ENCODE measurements around the gene MAP4K4. TPM values are rescaled to one million over a fixed set of nuclear protein-coding genes. Genes with fewer than 3 reads are reported as not detected.

The MAP4K4 gene
- total and polyA plus RNA-seq, 2 experiments from 2014 or later, result 20.3 to 115 TPM

DNA sequence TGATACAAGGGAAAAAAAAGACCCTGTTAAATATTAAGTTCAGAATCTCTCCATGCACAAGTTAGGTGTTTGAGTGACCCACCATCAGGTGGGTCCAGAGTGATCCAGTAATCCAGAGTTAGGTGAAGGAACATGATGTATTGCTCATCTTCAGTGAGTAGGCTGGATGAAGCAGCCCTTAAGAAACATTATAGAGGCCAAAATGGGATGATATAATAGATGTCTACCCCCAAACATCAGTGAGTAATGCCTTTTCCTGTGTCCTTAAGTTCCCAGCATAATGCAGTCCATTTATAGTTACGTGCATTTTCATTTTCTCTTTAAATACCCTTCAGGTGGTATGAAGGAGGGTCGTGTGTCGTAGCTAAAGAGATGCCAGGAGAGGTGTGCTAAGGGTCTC lies 89.6 kb downstream of the MAP4K4 start:
- in situ Hi-C loops (cut with MboI), result no loop called here

DNA sequence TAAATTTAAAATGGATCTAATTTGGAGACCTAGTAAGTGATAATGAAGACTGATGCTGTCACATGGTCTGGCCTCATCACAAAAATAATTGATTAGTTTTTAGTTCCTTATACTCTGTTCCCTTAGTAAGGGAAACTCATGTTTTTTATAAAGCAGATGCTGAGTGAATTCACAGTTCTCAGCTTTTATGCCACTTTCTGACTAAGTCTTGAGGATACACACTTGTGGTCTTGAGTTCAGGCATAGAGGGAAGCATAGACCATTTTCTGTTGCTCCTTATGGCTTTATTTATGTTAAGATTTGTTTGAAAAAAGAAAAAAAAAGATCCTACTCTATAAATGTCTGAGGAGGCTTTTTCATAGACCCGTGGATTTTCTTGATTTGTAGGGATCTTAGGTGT lies 91.1 kb downstream of the MAP4K4 start:
- Histone ChIP-seq H3F3A (ENCODE audit: insufficient read depth) (peaks cover 59% of the 10 kb centered on the region), H3K4me3 (no peak overlapping the region), H3K4me2 (ENCODE audit: unreplicated experiment) (no peak overlapping the region), H3K79me2 (ENCODE audit: insufficient read depth) (peaks cover 100% of the 10 kb centered on the region), H4K20me1 (ENCODE audit: insufficient read depth) (peaks cover 49% of the 10 kb centered on the region), H3K27me3 (replicated peaks; ENCODE audit: insufficient read depth) (no peaks in the 10 kb centered on the region), H3K9me2 (ENCODE audit: insufficient read depth) (no peaks in the 10 kb centered on the region), H3K9me3 (ENCODE audit: low read depth) (no peaks in the 10 kb centered on the region), H3K27ac (0 out of 2 replicates have a peak overlapping the region, but pooled peaks have one; percentile 6), H3K9ac (no peak overlapping the region), H2AFZ (no peak overlapping the region), H3K4me1 (ENCODE audit: insufficient read depth) (peaks cover 52% of the 10 kb centered on the region), H3K36me3 (ENCODE audit: low read depth) (peaks cover 10% of the 10 kb centered on the region)
- TF ChIP-seq EZH2 (IDR thresholded peaks at IDR 0.05; ENCODE audit: insufficient read depth, poor library complexity, severe bottlenecking), result no peak
- no peak for TF ChIP-seq EZH2phosphoT487 (IDR thresholded peaks at IDR 0.05; ENCODE audit: insufficient read depth, low read depth)
- in situ Hi-C loops (cut with MboI), result no loop called here
- DNase-seq, result no peak
- 91 to 93% methylated on average over 1 of the region's 1 CpG for WGBS, 2 experiments (ENCODE audit: low coverage in 1 of 2, low lambda C conversion rate in 2 of 2, missing lambda C conversion rate in 2 of 2)

More for the DNA sequence above, 89.6 kb downstream of the MAP4K4 start:
- TF ChIP-seq EZH2phosphoT487 (IDR thresholded peaks at IDR 0.05; ENCODE audit: insufficient read depth, low read depth) (no peak), EZH2 (IDR thresholded peaks at IDR 0.05; ENCODE audit: insufficient read depth, poor library complexity, severe bottlenecking) (no peak)
- Histone ChIP-seq H3K9me2 (ENCODE audit: insufficient read depth) (no peaks in the 10 kb centered on the region), H3K27ac (peak overlapping the region; percentile 37), H3K27me3 (replicated peaks; ENCODE audit: insufficient read depth) (no peaks in the 10 kb centered on the region), H3F3A (ENCODE audit: insufficient read depth) (peaks cover 46% of the 10 kb centered on the region), H3K4me3 (peak overlapping the region; percentile 36; the same call in 1 of the 2 replicates), H3K9me3 (ENCODE audit: low read depth) (no peaks in the 10 kb centered on the region), H4K20me1 (ENCODE audit: insufficient read depth) (peaks cover 59% of the 10 kb centered on the region), H3K36me3 (ENCODE audit: low read depth) (peaks cover 8% of the 10 kb centered on the region), H3K4me1 (ENCODE audit: insufficient read depth) (peaks cover 50% of the 10 kb centered on the region), H2AFZ (no peak overlapping the region), H3K9ac (no peak overlapping the region), H3K4me2 (ENCODE audit: unreplicated experiment) (peak overlapping the region; percentile 32), H3K79me2 (ENCODE audit: insufficient read depth) (peaks cover 100% of the 10 kb centered on the region)
- peak; percentile 80 for DNase-seq
- WGBS, 2 experiments (ENCODE audit: low coverage in 1 of 2, low lambda C conversion rate in 2 of 2, missing lambda C conversion rate in 2 of 2), result 74 to 75% methylated on average over 3 of the region's 3 CpGs

GRCh38 chr2:101788995-101789970 lies 91.8 kb downstream of the MAP4K4 start:
- H3F3A ChIP-seq (ENCODE audit: insufficient read depth), result peaks cover 66% of the 10 kb centered on the region
- DNase-seq, result no peak
- H3K4me1 ChIP-seq (ENCODE audit: insufficient read depth), result peaks cover 52% of the 10 kb centered on the region
- H3K27ac ChIP-seq, result peak overlapping the region; percentile 75; the same call in 1 of the 2 replicates
- no peak overlapping the region for H2AFZ ChIP-seq
- no peak overlapping the region for H3K9ac ChIP-seq
- peak overlapping the region; percentile 45 for H3K4me2 ChIP-seq (ENCODE audit: unreplicated experiment)
- no peak overlapping the region for H3K4me3 ChIP-seq
- peaks cover 100% of the 10 kb centered on the region for H3K79me2 ChIP-seq (ENCODE audit: insufficient read depth)
- peaks cover 56% of the 10 kb centered on the region for H4K20me1 ChIP-seq (ENCODE audit: insufficient read depth)
- H3K9me3 ChIP-seq (ENCODE audit: low read depth), result no peaks in the 10 kb centered on the region
- no peaks in the 10 kb centered on the region for H3K9me2 ChIP-seq (ENCODE audit: insufficient read depth)
- H3K36me3 ChIP-seq (ENCODE audit: low read depth), result peaks cover 10% of the 10 kb centered on the region
- 74 to 75% methylated on average over 4 of the region's 4 CpGs for WGBS, 2 experiments (ENCODE audit: low coverage in 1 of 2, low lambda C conversion rate in 2 of 2, missing lambda C conversion rate in 2 of 2)
- no peak for TF ChIP-seq EZH2 (IDR thresholded peaks at IDR 0.05; ENCODE audit: insufficient read depth, poor library complexity, severe bottlenecking)
- no peak for TF ChIP-seq EZH2phosphoT487 (IDR thresholded peaks at IDR 0.05; ENCODE audit: insufficient read depth, low read depth)
- in situ Hi-C loops (cut with MboI), result no loop called here
- H3K27me3 ChIP-seq (replicated peaks; ENCODE audit: insufficient read depth), result no peaks in the 10 kb centered on the region

- 50 to 54% methylated on average over 5 of the region's 5 CpGs for WGBS, 2 experiments (ENCODE audit: low coverage in 1 of 2, low lambda C conversion rate in 2 of 2, missing lambda C conversion rate in 2 of 2)
- peaks cover 100% of the 10 kb centered on the region for H3K79me2 ChIP-seq (ENCODE audit: insufficient read depth)
- no peaks in the 10 kb centered on the region for H3K27me3 ChIP-seq (replicated peaks; ENCODE audit: insufficient read depth)
- H3K36me3 ChIP-seq (ENCODE audit: low read depth), result peaks cover 10% of the 10 kb centered on the region
- H3K4me3 ChIP-seq, result 0 out of 2 replicates have a peak overlapping the region, but pooled peaks have one; percentile 12
- peak overlapping the region; percentile 75 for H3K27ac ChIP-seq
- peaks cover 50% of the 10 kb centered on the region for H4K20me1 ChIP-seq (ENCODE audit: insufficient read depth)
- no peak overlapping the region for H2AFZ ChIP-seq
- H3F3A ChIP-seq (ENCODE audit: insufficient read depth), result peaks cover 77% of the 10 kb centered on the region
- peak overlapping the region; percentile 45 for H3K4me2 ChIP-seq (ENCODE audit: unreplicated experiment)
- H3K4me1 ChIP-seq (ENCODE audit: insufficient read depth), result peaks cover 61% of the 10 kb centered on the region
- in situ Hi-C loops (cut with MboI), result no loop called here
- H3K9ac ChIP-seq, result peak overlapping the region; percentile 17; the same call in 1 of the 2 replicates
- TF ChIP-seq EZH2 (IDR thresholded peaks at IDR 0.05; ENCODE audit: insufficient read depth, poor library complexity, severe bottlenecking) (no peak), EZH2phosphoT487 (IDR thresholded peaks at IDR 0.05; ENCODE audit: insufficient read depth, low read depth) (no peak)
- no peaks in the 10 kb centered on the region for H3K9me3 ChIP-seq (ENCODE audit: low read depth)
- H3K9me2 ChIP-seq (ENCODE audit: insufficient read depth), result no peaks in the 10 kb centered on the region
- DNase-seq, result peak; percentile 52
These were observed 92.9 kb downstream of the MAP4K4 start for GRCh38 chr2:101790416-101790815.

Measured in GM23248 (cell line).